Measurements from ENCODE around the gene TSPAN5.
"Not testable (repeated sequence)": the region's sequence is repeated elsewhere in the genome, so short reads cannot be mapped to it uniquely, and the experiment has no call there.

Gene TSPAN5

DNA sequence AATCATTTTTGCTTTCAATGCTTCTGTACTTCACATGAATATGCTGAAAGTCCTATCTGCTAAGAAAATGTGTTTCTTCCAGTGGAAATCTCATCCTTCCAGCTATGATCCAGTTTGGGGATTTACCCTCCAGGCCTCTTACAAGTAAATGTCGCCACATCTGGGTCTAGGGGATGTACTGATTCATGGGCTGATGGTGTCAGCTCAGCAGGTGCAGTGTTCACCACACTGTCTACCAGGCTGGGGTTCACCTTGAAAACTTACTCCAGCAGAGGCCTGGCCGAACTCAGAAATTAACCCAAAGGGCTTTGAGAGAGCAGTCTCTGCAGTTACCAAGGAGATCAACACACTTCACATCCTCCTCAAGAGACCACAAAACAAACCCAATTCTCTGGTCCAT lies 154.3 kb downstream of the TSPAN5 start:
- in situ Hi-C loops (cut with MboI; ENCODE audit: low sequenced_read_pairs) = no loop called here

DNA sequence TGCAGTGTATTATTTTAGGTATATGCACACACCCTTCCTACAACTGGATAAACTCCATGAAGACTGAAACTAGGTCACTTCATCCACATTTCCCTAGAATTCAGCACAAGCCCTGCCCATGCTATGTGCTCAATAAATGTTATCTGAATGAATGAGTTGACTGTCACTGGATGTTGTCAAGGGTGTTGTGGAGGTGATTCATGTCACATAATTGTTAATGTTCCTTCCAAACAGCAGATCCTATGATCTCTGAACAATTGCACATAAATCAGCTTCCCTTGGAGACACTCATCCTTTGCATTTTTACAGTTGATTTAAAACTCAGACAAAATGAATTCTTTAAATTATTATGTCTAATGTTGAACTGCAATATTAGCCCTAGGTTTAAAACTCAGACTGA lies 154.7 kb downstream of the TSPAN5 start:
- in situ Hi-C loops (cut with MboI; ENCODE audit: low sequenced_read_pairs) = no loop called here

DNA sequence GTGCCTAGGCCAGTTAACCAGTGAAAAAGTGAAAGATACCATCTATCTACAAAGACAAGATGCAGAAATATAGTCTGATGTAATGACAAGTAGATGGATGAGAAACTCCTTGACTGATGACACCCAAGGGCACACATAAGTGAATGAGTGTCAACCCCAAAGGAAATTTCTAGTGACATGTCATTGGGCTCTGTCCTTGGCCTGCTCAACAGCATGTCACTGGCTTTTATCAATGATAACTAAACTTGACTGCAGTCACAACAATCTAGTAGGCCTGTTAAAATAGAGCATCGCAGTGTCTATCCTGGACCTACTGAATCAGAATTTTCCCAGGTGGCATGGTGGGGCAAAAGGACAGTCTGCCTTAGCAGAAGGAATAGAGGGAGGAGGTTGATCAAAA lies 155.8 kb downstream of the TSPAN5 start:
- in situ Hi-C loops (cut with MboI; ENCODE audit: low sequenced_read_pairs) = no loop called here

DNA sequence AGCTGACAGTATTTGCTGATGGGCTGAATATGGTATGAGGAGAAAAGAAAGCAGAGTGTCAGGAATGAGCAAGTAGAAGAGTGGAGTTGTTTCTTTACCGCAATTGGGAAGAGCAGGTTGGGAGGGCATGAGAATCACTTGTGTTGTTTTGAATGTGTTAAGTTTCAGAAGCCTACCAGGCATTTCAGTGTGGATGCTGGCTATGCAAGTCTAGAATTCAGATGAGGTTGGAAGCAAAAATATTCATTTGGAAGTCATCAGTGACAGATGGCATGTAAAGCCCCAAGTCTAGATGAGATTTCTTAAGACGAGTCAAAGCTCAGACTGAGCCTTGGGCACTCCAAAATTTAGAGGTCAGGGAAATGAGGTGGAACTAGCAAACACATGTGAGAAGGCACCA lies 156.4 kb downstream of the TSPAN5 start:
- in situ Hi-C loops (cut with MboI; ENCODE audit: low sequenced_read_pairs) = no loop called here

DNA sequence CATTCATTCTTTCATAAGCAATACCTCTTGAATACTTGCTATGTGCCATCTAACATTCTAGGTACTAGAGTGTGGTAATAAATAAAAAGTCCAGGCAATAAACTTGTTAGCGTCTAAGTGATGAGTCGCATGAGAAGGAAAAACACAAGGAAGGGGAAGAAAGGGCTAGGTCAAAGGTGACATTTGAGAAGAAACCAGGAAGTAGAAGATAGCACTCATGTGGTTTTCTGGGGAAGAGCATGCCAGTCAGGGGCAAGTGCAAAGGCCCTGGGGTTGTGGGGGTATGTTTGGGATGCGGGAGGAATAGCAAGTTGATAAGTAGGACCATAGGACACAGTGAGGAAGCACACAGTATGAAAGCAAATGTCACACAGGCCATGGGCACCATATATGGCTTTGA lies 157.0 kb downstream of the TSPAN5 start:
- in situ Hi-C loops (cut with MboI; ENCODE audit: low sequenced_read_pairs) = no loop called here

DNA sequence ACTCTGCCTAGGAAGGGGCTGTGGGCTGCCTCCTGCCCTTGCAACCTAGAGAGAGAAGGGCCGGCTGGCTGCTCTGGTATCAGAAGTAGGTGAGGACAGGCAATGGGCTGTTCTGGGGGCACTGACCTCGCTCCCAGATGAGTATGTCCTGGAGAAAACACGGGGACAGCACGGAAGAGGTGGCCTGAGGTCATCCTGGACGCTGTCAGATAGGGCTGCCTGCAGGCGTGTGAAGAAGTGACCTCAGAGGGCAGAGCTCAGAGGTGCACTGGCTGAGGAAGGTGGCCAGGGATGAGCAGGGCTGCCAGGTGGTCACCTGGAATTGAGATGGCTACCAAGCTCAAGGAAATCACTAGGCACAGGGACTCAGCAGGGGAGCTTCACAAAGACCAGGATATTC lies 159.6 kb downstream of the TSPAN5 start:
- in situ Hi-C loops (cut with MboI; ENCODE audit: low sequenced_read_pairs) = no loop called here

DNA sequence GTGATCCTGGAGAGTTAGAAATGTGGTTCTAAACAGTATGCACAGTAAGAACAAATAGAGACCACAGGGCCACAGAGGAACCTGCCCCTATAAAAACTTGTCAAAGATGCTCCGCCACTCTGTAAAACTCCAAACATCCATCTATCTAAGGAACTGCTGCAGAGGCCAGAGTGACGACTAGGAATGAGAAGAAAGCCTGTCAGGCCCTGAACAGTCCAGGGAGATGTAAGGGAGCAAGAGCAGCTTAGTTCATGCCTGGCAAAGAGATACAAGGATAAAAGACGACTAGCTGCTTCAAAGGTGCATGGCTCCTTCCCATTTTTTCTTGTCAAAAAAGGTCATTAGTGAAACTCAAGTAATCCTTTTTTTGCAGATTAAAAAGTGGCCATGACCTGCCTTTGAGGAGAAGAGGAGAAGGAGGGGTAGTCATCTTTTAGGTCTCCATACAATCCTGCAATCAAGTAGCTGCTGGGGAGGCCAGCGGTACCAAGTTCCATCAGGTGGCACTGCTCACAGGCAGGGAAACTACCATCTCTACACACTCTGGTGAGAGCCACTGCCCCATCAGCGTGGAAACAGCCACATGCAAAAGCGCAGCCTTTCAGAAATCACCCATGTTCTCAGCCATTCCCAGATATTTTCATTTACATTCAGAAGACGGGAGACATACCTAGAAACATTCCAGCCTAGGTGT lies 162.1 kb downstream of the TSPAN5 start:
- in situ Hi-C loops (cut with MboI; ENCODE audit: low sequenced_read_pairs) = no loop called here

DNA sequence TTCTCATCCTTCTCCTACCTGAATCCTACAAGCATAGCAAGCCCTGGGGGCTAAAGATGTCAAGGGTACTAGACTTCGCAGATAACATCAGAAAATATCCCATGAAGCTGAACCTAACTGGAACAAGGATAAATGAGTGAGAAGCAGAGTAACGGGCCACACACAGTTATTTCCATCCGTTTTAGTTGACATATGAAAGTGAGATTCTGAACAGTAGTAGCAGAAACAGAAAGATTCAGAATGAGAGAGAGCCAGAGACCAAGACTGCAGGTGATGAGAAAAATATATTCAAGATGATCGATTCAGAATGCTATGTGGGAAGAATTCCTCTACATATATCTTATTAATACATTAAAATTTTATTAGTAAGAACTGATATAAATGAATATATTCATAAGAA lies 165.1 kb downstream of the TSPAN5 start:
- in situ Hi-C loops (cut with MboI; ENCODE audit: low sequenced_read_pairs) = no loop called here

DNA sequence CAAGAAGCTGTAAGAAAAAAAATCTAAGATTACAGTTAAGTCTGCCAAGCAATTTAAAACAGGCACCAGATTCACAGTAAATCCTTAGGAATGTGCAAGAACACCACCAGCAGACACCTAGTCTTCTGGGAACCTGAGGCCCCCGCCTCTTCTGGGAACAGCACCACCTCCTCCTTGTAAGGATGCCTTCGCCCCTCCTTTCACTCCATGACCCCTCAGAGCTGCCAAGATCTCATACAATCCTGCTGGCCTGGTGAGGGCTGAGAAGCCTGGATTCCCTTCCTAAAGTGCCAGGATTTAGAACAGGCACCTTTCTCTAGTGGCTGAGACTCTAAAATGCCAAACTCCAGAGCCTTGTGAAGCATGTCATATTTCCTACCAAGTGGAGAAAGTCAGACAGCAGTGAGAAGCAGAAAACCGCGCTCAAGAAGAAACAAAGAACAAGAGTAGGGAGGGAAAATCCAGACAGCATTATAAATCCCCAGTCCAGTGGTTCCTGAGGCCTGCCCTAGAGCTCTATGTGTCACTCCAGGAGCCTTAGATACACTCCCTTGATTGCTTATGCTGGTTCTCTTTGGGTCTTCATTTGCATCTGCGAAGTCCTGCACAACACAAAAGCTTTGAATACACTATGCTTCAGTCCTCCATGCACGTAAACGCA lies 166.4 kb downstream of the TSPAN5 start:
- in situ Hi-C loops (cut with MboI; ENCODE audit: low sequenced_read_pairs) = no loop called here

DNA sequence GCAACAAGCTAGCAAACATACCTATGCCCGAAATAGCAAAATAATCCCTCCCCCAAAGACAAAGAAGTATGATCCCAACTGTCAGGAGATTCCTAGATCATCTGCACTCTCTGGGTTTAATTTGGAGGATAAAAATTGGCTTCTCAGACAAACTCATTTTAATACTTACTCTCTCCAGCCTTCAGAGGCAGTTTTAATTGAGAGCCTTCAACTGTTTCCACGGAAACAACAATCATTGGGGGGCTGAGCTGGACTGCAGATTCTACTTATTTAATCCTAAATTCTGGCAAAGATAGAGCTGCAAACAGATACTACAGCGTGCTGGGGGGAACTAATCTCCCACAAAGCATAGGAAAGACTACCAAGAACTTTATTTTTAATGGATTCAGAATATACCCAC lies 168.2 kb downstream of the TSPAN5 start:
- in situ Hi-C loops (cut with MboI; ENCODE audit: low sequenced_read_pairs) = no loop called here

DNA sequence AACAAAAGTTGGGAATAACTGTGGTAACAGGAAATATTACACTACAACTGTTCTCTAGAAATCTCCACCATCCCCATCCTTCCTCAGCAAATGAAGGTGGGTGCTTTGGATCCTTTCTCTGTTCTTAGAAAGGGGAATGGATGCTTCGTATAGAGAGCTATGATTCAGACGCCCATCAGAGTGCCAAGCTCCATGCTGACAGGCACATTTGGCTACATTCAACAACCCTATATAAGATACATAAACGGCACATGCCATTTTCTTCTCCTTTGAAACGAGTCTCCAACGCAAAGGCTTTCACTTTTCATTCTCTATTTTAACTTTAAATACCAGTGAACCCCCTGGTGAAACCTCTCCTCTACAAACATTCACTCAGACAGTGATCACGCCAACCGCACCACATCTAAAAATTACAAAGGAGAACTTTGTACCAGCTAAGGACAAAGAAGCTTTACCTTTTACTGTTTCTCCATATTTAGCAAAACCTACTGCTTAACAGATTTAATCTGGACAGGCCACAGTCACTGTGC lies 172.5 kb downstream of the TSPAN5 start:
- in situ Hi-C loops (cut with MboI; ENCODE audit: low sequenced_read_pairs) = no loop called here

DNA sequence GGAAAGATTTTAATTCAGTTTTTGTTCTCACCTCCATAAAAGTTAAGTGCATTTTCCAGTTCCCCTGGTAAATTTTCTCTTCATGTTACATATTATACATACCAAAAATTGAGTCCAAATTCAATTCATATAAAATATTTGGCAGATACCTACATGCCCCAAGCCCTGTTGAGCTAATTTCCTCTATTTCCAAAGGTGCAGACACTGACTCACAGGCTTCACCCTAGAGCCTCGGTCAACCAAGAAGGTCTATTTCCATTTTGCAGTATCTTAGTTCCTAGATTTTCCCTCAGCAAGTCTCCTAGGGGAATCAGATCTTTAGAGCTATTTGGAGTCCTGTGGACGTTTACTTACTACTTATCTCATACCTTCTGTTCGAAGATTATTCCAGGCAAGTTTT lies 174.4 kb downstream of the TSPAN5 start:
- in situ Hi-C loops (cut with MboI; ENCODE audit: low sequenced_read_pairs) = no loop called here

DNA sequence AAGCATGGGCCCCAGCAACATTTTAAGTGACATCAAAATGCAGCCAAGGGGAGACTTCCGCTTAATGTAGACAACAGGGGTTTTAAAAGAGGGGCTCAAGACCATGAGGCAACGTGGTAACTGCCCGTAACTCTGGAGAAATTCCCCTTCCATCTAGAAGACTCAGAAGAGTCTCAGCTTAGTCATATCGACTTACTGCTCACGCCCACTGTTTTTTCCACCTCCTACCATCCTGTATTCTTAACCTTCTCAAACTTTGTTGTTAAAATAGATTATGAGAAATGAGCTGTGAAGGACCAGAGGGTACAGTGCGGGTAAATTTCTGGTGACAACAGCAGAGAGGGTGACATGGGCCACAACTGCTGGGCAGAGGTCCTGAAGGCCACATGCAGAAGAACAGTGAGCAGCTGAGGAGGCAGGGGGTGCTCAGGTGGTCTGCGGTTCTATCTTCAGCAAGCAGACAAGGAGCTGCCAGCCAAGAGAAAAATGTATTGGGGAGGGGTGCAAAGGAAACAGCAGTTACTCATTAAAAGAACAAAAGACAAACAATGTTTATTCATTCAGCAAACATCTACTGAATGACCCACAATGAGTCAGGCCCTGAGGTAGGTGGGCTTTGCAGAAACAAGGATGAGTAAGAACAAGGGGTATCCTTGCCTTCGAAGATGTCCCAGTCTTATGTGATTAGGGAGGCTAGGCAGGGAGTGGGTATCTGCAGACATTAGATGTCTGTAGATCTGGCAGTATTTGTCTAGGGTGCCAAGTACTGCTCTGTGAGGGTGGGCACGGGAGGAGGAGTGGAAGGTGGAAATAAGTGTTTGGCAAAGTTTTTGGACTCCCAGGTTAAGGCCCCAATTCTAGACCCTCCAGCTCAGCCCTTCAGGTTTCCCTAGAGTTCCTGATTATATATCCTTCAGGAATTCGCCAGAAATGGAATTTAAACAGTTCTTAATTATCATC lies 175.3 kb downstream of the TSPAN5 start:
- in situ Hi-C loops (cut with MboI; ENCODE audit: low sequenced_read_pairs) = no loop called here

DNA sequence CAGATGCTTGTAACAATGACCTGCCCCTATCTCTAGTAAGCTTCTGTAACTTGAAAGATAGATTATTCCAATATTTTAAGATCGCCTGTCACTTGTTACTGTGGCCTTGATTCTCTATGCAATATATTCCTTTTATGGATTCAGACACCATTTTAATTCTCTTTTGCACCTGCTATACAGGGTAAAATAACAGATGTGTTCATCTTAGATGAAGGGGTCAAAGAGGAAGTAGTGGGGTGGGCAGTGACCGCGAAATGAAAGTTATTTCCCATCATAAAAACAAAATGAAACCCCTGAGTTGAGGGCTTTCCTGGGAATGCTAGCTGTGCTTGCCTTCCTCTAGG lies 175.9 kb downstream of the TSPAN5 start:
- in situ Hi-C loops (cut with MboI; ENCODE audit: low sequenced_read_pairs) = no loop called here

DNA sequence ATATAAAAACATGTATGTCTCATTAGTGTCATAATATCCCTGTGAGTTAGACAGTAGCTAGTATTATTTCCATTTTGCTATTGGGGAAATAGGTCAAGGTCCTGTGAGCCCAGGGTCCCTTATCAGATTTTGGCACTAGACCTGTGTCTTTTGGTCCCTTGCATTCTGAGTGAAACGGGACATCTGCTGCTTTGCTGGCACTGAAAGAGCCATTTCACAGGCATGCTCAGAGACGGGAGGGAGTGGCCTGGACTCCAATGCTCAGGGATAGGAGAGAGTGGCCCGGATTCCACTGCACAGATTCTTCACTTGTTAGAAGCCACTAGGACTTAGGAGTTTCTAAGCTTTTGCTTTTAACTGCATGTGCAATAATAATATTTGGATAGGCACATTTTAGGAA lies 177.2 kb downstream of the TSPAN5 start:
- in situ Hi-C loops (cut with MboI; ENCODE audit: low sequenced_read_pairs) = no loop called here

DNA sequence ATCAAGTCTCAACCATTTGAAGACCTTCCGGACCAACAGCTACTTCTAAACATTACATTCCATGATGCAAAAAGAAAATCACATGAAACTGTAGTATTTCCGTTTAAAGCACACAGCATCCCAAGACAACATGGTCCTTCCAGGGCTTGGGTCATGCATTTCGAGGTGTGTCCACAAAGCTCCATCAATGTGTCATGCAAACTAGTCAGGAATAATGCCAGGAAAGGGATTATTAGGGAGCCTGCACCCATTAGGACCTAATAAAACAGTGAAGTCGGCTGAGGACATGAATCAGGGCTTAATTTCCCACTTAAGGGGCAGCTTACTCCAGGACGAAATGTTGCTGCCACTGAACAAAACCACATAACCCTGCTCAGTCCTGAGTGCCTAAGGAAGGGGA lies 177.9 kb downstream of the TSPAN5 start:
- in situ Hi-C loops (cut with MboI; ENCODE audit: low sequenced_read_pairs) = no loop called here

DNA sequence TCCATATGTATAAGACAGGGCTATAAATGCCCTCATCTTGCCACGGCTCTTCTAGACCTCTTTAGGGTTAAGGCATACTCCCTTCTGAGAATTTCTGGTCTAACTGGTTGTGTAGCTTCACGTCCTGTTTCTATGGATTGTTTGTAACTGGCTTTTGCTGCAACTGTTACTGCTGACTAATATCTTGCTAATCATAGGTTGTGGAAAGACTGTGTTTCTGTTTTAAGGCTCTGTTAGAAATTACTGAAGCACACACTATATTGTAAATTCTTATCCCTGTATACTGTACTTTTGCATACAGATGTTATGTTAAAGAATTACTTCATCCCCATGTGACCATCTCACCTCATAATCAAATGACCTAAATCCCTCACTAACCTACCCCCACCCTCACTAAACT lies 178.8 kb downstream of the TSPAN5 start:
- in situ Hi-C loops (cut with MboI; ENCODE audit: low sequenced_read_pairs) = not testable (repeated sequence)

DNA sequence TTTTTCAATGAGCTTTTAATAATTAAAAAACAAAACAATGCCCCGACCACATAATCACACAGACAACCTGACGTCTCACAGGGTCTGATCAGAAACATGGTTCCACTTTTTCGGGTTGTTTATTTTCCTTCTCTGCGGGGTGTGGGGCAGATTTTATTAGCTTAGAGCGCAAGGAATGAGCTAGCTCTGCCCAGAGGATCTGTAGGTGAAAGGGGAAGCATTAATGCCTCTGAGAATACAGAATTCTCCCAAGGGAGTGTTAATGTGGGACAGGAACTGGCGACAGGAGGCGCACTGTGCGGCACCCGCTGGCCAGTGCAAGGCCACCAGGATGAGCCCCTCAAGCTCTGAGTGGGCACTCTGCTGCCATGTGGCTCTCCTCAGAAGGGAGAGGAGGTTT lies 181.5 kb downstream of the TSPAN5 start:
- in situ Hi-C loops (cut with MboI; ENCODE audit: low sequenced_read_pairs) = no loop called here

DNA sequence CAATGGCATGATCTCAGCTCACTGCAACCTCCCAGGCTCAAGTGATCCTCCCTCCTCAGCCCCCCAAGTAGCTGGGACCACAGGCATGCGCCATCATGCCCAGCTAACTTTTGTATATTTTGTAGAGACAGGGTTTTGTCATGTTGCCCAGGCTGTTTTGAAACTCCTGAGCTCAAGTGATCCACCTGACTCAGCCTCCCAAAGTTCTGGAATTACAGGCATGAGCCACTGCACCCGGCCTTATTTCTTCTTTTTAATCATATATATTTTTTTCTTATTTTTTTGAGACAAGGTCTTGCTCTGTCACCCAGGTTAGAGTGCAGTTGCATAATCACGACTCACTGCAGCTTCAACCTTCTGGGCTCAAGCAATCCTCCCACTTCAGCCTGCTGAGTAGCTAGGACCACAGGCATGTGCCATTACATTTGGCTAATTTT lies 184.0 kb downstream of the TSPAN5 start:
- in situ Hi-C loops (cut with MboI; ENCODE audit: low sequenced_read_pairs) = no loop called here

DNA sequence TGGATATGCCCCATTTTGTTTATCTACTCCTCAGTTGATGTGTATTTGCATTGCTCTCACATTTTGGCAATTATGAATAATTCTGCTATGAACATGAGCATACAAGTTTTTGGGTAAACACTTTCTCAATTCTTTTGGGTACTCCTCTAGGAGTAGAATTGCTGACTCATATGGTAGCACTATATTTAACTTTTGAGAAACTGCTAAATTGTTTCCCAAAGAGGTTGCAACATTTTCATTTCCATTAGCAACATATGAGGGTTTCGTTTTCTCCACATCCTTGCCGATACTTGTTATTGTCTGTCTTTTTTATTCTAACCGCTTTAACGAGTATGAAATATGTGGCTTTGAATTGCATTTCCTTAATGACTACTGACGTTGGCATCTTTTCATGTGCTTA lies 185.4 kb downstream of the TSPAN5 start:
- in situ Hi-C loops (cut with MboI; ENCODE audit: low sequenced_read_pairs) = no loop called here

DNA sequence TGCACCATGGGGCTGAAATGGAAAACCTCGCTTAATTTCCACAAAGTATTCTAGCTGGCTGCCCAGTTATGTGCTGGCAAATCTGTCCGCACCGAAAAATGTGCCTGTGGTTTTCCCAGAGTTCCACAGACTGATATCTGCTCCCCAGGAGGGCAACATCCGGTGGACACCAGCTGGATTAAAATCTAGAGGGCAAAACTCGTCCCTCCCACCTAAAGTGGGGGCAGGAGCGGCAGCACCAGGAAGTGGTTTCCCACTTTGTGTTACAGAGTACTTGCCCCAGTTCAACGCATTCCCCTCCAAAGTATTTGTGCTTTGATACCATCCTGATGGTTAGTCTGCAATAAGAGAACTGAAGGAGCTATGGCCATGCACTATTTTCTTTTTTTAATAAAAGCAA lies 187.6 kb downstream of the TSPAN5 start:
- in situ Hi-C loops (cut with MboI; ENCODE audit: low sequenced_read_pairs) = no loop called here

DNA sequence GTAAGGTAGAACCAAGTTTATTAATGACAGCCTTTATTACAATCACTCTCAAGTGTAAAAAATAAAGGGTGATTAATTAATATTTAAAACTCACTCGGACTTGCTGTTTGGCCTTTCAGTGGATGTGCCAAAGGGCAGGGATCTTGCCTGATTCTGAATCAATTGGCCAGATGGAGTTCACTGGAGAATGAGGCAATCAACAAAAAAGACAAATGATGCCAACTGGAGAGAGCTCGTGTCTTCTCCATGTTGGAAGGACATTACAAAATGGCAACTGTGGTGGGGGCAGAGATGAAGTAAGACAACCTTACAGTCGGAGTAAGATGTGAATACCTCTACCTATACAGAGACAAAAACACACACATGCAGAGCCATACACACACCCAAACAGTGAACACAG lies 188.0 kb downstream of the TSPAN5 start:
- in situ Hi-C loops (cut with MboI; ENCODE audit: low sequenced_read_pairs) = no loop called here

Measured in HL-60/S4 (cell line).